Endothelial cell of umbilical vein (primary cell): Measurements from ENCODE around the gene SERBP1. TPM values are rescaled to one million over a fixed set of nuclear protein-coding genes. Genes with fewer than 3 reads are reported as not detected.

Source experiments
- BruUV-seq: library from RNA; stranded (reverse); fragments of 400-500 nt; replicated peaks from 2 replicates; lab custom pipeline; 2021; lab: Mats Ljungman, UMichigan
- CTCF ChIA-PET: fragments of 300-600, 350-600 bp; sonication (Branson Sonifier 250); formaldehyde crosslinking; loops from one replicate; lab custom pipeline; 2021; ENCODE audit warnings: antibody characterized with exemption, inconsistent platforms; lab: Charles Lee
- POLR2A ChIA-PET: fragments of 300-600, 350-600 bp; sonication (Branson Sonifier 250); formaldehyde crosslinking; loops from one replicate; lab custom pipeline; 2021; ENCODE audit warnings: antibody characterized with exemption, inconsistent platforms; lab: Charles Lee
- DNase-seq: peaks from one replicate; pipeline ENCODE4 v3.0.0-alpha.2; 2011; ENCODE audit warnings: low read depth, low spot score
- FAIRE-seq: peaks from 2 replicates; lab custom pipeline; 2011; peaks lifted over from hg19 to GRCh38; lab: Jason Lieb, UNC
- H2AFZ ChIP-seq: 2 replicates; pipeline ENCODE4 v1.6.0; 2012; ENCODE audit warnings: low read depth, low read length, control low read depth, inconsistent platforms
- H3K27ac ChIP-seq: 2 replicates; pipeline ENCODE4 v1.5.1; 2011; ENCODE audit warnings: low read depth, mild to moderate bottlenecking, control low read depth, low read length, moderate library complexity; ENCODE audit not compliant: insufficient read depth
- H3K27me3 ChIP-seq, 2 experiments: 2 replicates each; pipeline versions ENCODE4 v1.6.0 to v1.6.1; 2011; ENCODE audit warnings: low read length in 2 of 2, mixed read lengths in 1 of 2; ENCODE audit not compliant: control insufficient read depth in 2 of 2, insufficient read depth in 2 of 2
- H3K36me3 ChIP-seq, 2 experiments: 2 replicates in 1 of 2; 3 replicates in 1 of 2; pipeline ENCODE4 v1.5.1; 2011; ENCODE audit warnings: low read length in 2 of 2, mild to moderate bottlenecking in 1 of 2, moderate library complexity in 1 of 2; ENCODE audit not compliant: control insufficient read depth in 2 of 2, insufficient read depth in 2 of 2; ENCODE audit errors: extremely low read depth in 1 of 2
- H3K4me1 ChIP-seq: 3 replicates; pipeline ENCODE4 v1.5.1; 2011; ENCODE audit warnings: mild to moderate bottlenecking, low read length; ENCODE audit not compliant: control insufficient read depth, insufficient read depth; ENCODE audit errors: extremely low read depth
- H3K4me2 ChIP-seq: 2 replicates; pipeline ENCODE4 v1.6.1; 2011; ENCODE audit warnings: low read length, control low read depth, mixed read lengths; ENCODE audit not compliant: insufficient read depth
- H3K4me3 ChIP-seq, 3 experiments: fragments of 200-600 bp in 1 of 3; sonication (generic), shearing (Covaris generic) in 1 of 3; replicated peaks in 1 of 3; 2 replicates each; pipeline ENCODE4 v1.5.1; 2011 to 2016; ENCODE audit warnings: control low read depth in 3 of 3, low read length in 3 of 3, mild to moderate bottlenecking in 2 of 3, inconsistent platforms in 1 of 3, low read depth in 1 of 3, moderate library complexity in 1 of 3; ENCODE audit not compliant: insufficient read depth in 1 of 3
- H3K79me2 ChIP-seq: 2 replicates; pipeline ENCODE4 v1.6.0; 2012; ENCODE audit warnings: low read length, inconsistent platforms; ENCODE audit not compliant: control insufficient read depth, insufficient read depth
- H3K9ac ChIP-seq: replicated peaks from 2 replicates; pipeline ENCODE3; 2011; ENCODE audit warnings: low read length, control low read depth; ENCODE audit not compliant: insufficient read depth; ENCODE audit errors: extremely low read depth
- H3K9me1 ChIP-seq: replicated peaks from 3 replicates; pipeline ENCODE4 v1.6.0; 2011; ENCODE audit warnings: mild to moderate bottlenecking, low read length; ENCODE audit not compliant: control insufficient read depth, insufficient read depth; ENCODE audit errors: extremely low read depth
- H3K9me3 ChIP-seq: replicated peaks from 2 replicates; pipeline ENCODE4 v1.5.1; 2012; ENCODE audit warnings: low read length, inconsistent platforms; ENCODE audit not compliant: control insufficient read depth, insufficient read depth
- H4K20me1 ChIP-seq: replicated peaks from 2 replicates; pipeline ENCODE3; 2011; ENCODE audit warnings: mild to moderate bottlenecking, low read length; ENCODE audit not compliant: control insufficient read depth, insufficient read depth; ENCODE audit errors: extremely low read depth
- CTCF ChIP-seq, 2 donors: IDR thresholded peaks; 1 replicate in 1 of 2; 2 replicates in 1 of 2; pipeline ENCODE4 v1.5.1; 2011; ENCODE audit warnings: low read length in 2 of 2, mild to moderate bottlenecking in 2 of 2, moderate library complexity in 2 of 2, control low read depth in 1 of 2, inconsistent platforms in 1 of 2, low read depth in 1 of 2; ENCODE audit not compliant: insufficient read depth in 1 of 2; ENCODE audit errors: extremely low read depth in 1 of 2
- EZH2 ChIP-seq: IDR thresholded peaks from 2 replicates; pipeline ENCODE4 v1.6.1; 2012; ENCODE audit warnings: borderline replicate concordance, low read depth, mild to moderate bottlenecking, moderate library complexity, low read length, inconsistent platforms; ENCODE audit not compliant: severe bottlenecking
- FOS ChIP-seq: IDR thresholded peaks from 2 replicates; pipeline ENCODE4 v1.6.1; 2011; ENCODE audit warnings: mild to moderate bottlenecking, low read length, moderate library complexity, borderline replicate concordance; ENCODE audit not compliant: insufficient read depth
- GATA2 ChIP-seq: IDR thresholded peaks from 2 replicates; pipeline ENCODE4 v1.7.0; 2011; ENCODE audit warnings: low read depth, mild to moderate bottlenecking, moderate library complexity, mixed read lengths, low read length; ENCODE audit not compliant: insufficient read length, insufficient read depth
- JUN ChIP-seq: IDR thresholded peaks from 2 replicates; pipeline ENCODE4 v1.6.1; 2011; ENCODE audit warnings: borderline replicate concordance, low read depth; ENCODE audit not compliant: insufficient read length, insufficient read depth
- MAX ChIP-seq: IDR thresholded peaks from 2 replicates; pipeline ENCODE4 v1.6.1; 2011; ENCODE audit not compliant: insufficient read depth, insufficient read length
- MYC ChIP-seq: IDR thresholded peaks from one replicate; pipeline ENCODE4 v1.6.1; 2011; ENCODE audit warnings: mild to moderate bottlenecking, low read depth, low read length
- POLR2A ChIP-seq: IDR thresholded peaks from 2 replicates; pipeline ENCODE4 v1.6.1; 2012; ENCODE audit warnings: low read depth, mild to moderate bottlenecking, control low read depth, low read length
- POLR2AphosphoS5 ChIP-seq: IDR thresholded peaks from 2 replicates; pipeline ENCODE4 v1.6.1; 2012; ENCODE audit warnings: low read depth, mild to moderate bottlenecking, control low read depth, low read length, moderate library complexity; ENCODE audit not compliant: insufficient read depth
- dilution Hi-C: fragments of 300-500 bp; cut with MboI; formaldehyde crosslinking; loops from one replicate; pipeline ENCODE4 v1.15.0; 2019; ENCODE audit warnings: low sequenced_read_pairs; ENCODE audit not compliant: extremely low pct_ligation_motif_present
- intact Hi-C: fragments of 100-400 bp; cut with micrococcal nuclease; formaldehyde crosslinking; loops from one replicate; pipeline ENCODE4 v1.10.0; 2022
- polyA plus RNA-seq, 4 experiments: library from polyadenylated mRNA; depleted of rRNA in 3 of 4; stranded (reverse) in 3 of 4; unstranded in 1 of 4; fragments of >200 nt; gene quantifications; 2 replicates each; pipeline versions ENCODE4 v1.2.1 to v1.2.3, GENCODE V29; 2011 to 2012; ENCODE audit warnings: missing spikeins in 1 of 4
- total RNA-seq: library from RNA; stranded (reverse); gene quantifications from 2 replicates; pipeline ENCODE4 v1.2.3, GENCODE V29; 2021

The SERBP1 gene
- total and polyA plus RNA-seq, 2 donors (not counting 3 experiments of a cell fraction or from before 2014, with no cell fraction given): 145 to 293 TPM

- H4K20me1 ChIP-seq: peaks cover 20% of the 10 kb centered on the region
- CTCF ChIA-PET: interaction anchor here (0.7 to 5.0 kb wide), 8 partner anchors 9 to 198 kb away, joined by 3 to 47 read pairs (median 4); no protein-coding TSS in a partner anchor
- intact Hi-C loops: no loop called here
- peaks cover 32% of the 10 kb centered on the region for H3K79me2 ChIP-seq
- H3K36me3 ChIP-seq: no peaks in the 10 kb centered on the region
- peaks cover 15% of the 10 kb centered on the region for H3K4me1 ChIP-seq
- H2AFZ ChIP-seq: peak overlapping the region; percentile 24
- TF ChIP-seq MAX (no peak), MYC (no peak), CTCF (IDR thresholded peaks at IDR 0.05; ENCODE audit: extremely low read depth in 1 of 2, insufficient read depth in 1 of 2, low read depth in 1 of 2, low read length in 2 of 2) (no peak), JUN (no peak), POLR2AphosphoS5 (no peak), EZH2 (no peak), GATA2 (no peak), FOS (no peak), POLR2A (no peak)
- H3K9me3 ChIP-seq: no peaks in the 10 kb centered on the region
- no peak for FAIRE-seq
- dilution Hi-C loops: no loop called here
- H3K27me3 ChIP-seq: no peaks in the 10 kb centered on the region
- POLR2A ChIA-PET: no interaction called here
- no TSS peak for BruUV-seq
- no peak overlapping the region for H3K4me3 ChIP-seq
- no peak overlapping the region for H3K4me2 ChIP-seq
- no peak overlapping the region for H3K27ac ChIP-seq
- no peak overlapping the region for H3K9ac ChIP-seq
- DNase-seq: no peak
- H3K9me1 ChIP-seq: no peaks in the 10 kb centered on the region
Observed at GRCh38 chr1:67431869-67432578, 1.8 kb upstream of the SERBP1 start.
